NCI-H187 (cell line): ENCODE data around the gene TEX29.

Source experiments
- DNase-seq, 2 experiments: peaks; one replicate each; lab custom pipeline; 2025; lab: John Stamatoyannopoulos, UW

The TEX29 gene

DNA sequence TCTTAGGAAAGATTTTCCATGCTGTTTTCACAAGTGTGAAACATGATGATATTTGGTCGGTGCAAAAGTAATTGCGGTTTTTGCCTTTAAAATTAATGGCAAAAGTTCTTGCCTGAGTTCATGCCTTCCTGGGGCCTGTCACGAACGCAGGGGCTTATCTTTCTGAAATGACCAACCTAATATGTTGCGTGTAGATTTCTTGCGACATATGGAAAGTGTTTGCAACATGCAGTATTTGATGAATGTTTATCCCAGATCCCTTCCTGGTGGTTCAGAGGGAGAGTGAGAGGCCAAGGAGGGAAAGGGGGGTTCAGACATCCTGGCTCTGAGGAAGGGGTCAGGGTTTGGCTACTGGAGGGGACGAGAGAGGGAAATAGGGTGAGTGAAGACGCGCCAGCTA is 72.0 kb downstream of the TEX29 start:
- DNase-seq: no peak

DNA sequence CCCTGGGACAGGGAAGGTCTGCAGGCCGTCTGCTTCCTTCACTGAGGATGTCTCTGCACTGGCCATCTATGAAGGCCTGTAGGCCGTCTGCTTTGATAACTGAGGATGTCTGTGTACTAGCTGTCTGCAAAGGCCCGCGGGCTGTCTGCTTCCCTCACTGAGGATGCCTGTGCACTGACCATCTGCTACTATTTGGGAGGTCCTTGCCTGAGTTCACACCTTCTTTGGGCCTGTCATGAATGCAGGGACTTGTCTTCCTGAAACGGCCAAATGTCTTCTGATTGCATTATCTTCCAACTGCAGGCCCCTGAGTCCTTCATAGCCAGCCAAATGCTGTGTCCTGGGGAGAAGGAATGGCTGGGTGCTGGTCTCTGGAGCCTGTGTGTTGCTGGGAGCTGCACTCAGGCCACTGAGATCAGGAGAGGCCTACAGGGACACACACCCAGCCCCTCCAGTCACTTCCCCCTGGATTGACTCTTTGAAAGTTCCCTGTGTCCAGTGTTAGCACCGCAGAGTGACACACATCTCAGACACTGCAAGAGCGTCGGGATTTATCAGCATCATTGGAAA is 72.9 kb downstream of the TEX29 start:
- DNase-seq: no peak
